Measurements from ENCODE around the gene PEX11B.
"Not testable (repeated sequence)": the region's sequence is repeated elsewhere in the genome, so short reads cannot be mapped to it uniquely, and the experiment has no call there.

The PEX11B gene

GRCh38 chr1:145951526-145951925 is 33.0 kb upstream of the PEX11B start:
- DNase-seq, result no peak

GRCh38 chr1:145949219-145949618 is 30.7 kb upstream of the PEX11B start:
- DNase-seq, result no peak

- DNase-seq, result no peak
Measured at GRCh38 chr1:145947551-145947950, 29.0 kb upstream of the PEX11B start.

GRCh38 chr1:145946477-145946986 is 28.0 kb upstream of the PEX11B start:
- no peak for DNase-seq

- DNase-seq, result no peak
Measured at GRCh38 chr1:145944532-145944931, 26.0 kb upstream of the PEX11B start.

GRCh38 chr1:145942871-145943270 is 24.4 kb upstream of the PEX11B start:
- DNase-seq, result no peak

- DNase-seq, result no peak
Measured at GRCh38 chr1:145942405-145942804, 23.9 kb upstream of the PEX11B start.

GRCh38 chr1:145937436-145937835 is 18.9 kb upstream of the PEX11B start:
- DNase-seq, result no peak

- DNase-seq, result no peak
Measured at GRCh38 chr1:145936247-145936646, 17.7 kb upstream of the PEX11B start.

- DNase-seq, result no peak
Measured at GRCh38 chr1:145935708-145936107, 17.2 kb upstream of the PEX11B start.

- DNase-seq, result not testable (repeated sequence)
Measured at GRCh38 chr1:145932522-145933009, 14.0 kb upstream of the PEX11B start.

- no peak for DNase-seq
Measured at GRCh38 chr1:145927916-145928643, 9.6 kb upstream of the PEX11B start.

GRCh38 chr1:145927063-145927886 is 8.8 kb upstream of the PEX11B start, which contains the start of gene RBM8A:
Gene RBM8A (minus strand): TSS chr1:145927484. CDS start chr1:145927426, 58 bp downstream.
- DNase-seq, result peak; percentile 91

- no peak for DNase-seq
Measured at GRCh38 chr1:145926686-145927062, 8.2 kb upstream of the PEX11B start.

GRCh38 chr1:145922266-145922665 is 3.7 kb upstream of the PEX11B start:
- DNase-seq, result no peak

GRCh38 chr1:145920297-145920696 is 1.8 kb upstream of the PEX11B start:
- not testable (repeated sequence) for DNase-seq

GRCh38 chr1:145918992-145919939 is 749 bp upstream of the PEX11B start:
- DNase-seq, result no peak

- DNase-seq, result no peak
Measured at GRCh38 chr1:145917595-145917994, 922 bp downstream of the PEX11B start.

- DNase-seq, result no peak
Measured at GRCh38 chr1:145916745-145917144, 1.8 kb downstream of the PEX11B start.

- no peak for DNase-seq
Measured at GRCh38 chr1:145912128-145912641, 6.3 kb downstream of the PEX11B start.

GRCh38 chr1:145908653-145909052 is 9.9 kb downstream of the PEX11B start:
- no peak for DNase-seq

All from activated CD4-positive, alpha-beta T cell treated with anti-CD3 and anti-CD28 coated beads, Interleukin-2, amount 50 U/mL, for 1 hour (primary cell).